Kidney (tissue), 14 donors: ENCODE data around the gene BACE2. TPM values are rescaled to one million over a fixed set of nuclear protein-coding genes. Genes with fewer than 3 reads are reported as not detected.

Source experiments
- DNase-seq, 5 donors: peaks; one replicate each; pipeline ENCODE4 v3.0.0-alpha.2; 2013 to 2020
- FAIRE-seq: peaks from 2 replicates; lab custom pipeline; 2012; peaks lifted over from hg19 to GRCh38; lab: Jason Lieb, UNC
- H3K27ac ChIP-seq, 2 donors: one replicate each; pipeline ENCODE4 v1.7.0; 2013; ENCODE audit warnings: low read depth in 2 of 2, low read length in 2 of 2, inconsistent platforms in 1 of 2
- H3K27me3 ChIP-seq: one replicate; pipeline ENCODE4 v1.7.1; 2013; ENCODE audit warnings: low read length, inconsistent platforms; ENCODE audit not compliant: control insufficient read depth, insufficient read depth
- H3K36me3 ChIP-seq, 3 donors: one replicate each; pipeline versions ENCODE4 v1.7.0 to v1.7.1; 2013; ENCODE audit warnings: low read length in 3 of 3, control low read depth in 1 of 3, inconsistent platforms in 1 of 3; ENCODE audit not compliant: insufficient read depth in 3 of 3, control insufficient read depth in 2 of 3
- H3K4me1 ChIP-seq, 3 donors: one replicate each; pipeline versions ENCODE4 v1.7.0 to v1.7.1; 2013; ENCODE audit warnings: low read length in 3 of 3, inconsistent platforms in 1 of 3, low read depth in 1 of 3; ENCODE audit not compliant: control insufficient read depth in 2 of 3, insufficient read depth in 2 of 3
- H3K4me3 ChIP-seq, 3 donors: one replicate each; pipeline versions ENCODE4 v1.7.0 to v1.8.1; 2013; ENCODE audit warnings: low read length in 3 of 3, control low read depth in 1 of 3, inconsistent platforms in 1 of 3
- H3K9ac ChIP-seq, 3 donors: one replicate each; pipeline versions ENCODE4 v1.7.0 to v1.7.1; 2013; ENCODE audit warnings: low read length in 3 of 3, control low read depth in 1 of 3, inconsistent platforms in 1 of 3
- H3K9me3 ChIP-seq, 3 donors: one replicate each; pipeline versions ENCODE4 v1.7.0 to v1.7.1; 2013; ENCODE audit warnings: low read length in 3 of 3, control low read depth in 1 of 3, inconsistent platforms in 1 of 3; ENCODE audit not compliant: control insufficient read depth in 2 of 3, insufficient read depth in 1 of 3
- intact Hi-C: fragments of 100-400 bp; cut with DNase I; formaldehyde crosslinking; loops from one replicate; pipeline ENCODE4 v1.11.1; 2022
- polyA plus RNA-seq: library from polyadenylated mRNA; stranded (reverse); fragments of 350-450 nt; fragmentation: Illumina TruSeq; extraction: RNeasy Lipid Tissue Mini Kit (QIAGEN cat#74804); gene quantifications from one replicate; pipeline ENCODE4 v1.2.3, GENCODE V29; 2014; ENCODE audit warnings: low read depth, low replicate concordance; ENCODE audit not compliant: insufficient read depth
- total RNA-seq: library from RNA; stranded (reverse); fragmentation: NEBNext Ultra II Directional; extraction: Animal tissue kit (Norgen Biotek cat#: 25700); gene quantifications from one replicate; pipeline ENCODE4 v1.2.1, GENCODE V29; 2021
- TF ChIP-seq, protein P1 (sequence below): IDR thresholded peaks from 3 replicates; pipeline ENCODE4 v1.5.1; 2012; ENCODE audit warnings: mild to moderate bottlenecking, moderate library complexity, borderline replicate concordance; ENCODE audit not compliant: insufficient read depth; ENCODE audit errors: extremely low read depth
- donor health status: control.
- donor health status: control.
- donor health status: control.
- donor health status: control.
- donor health status: control.
- donor health status: DM: yes; HTN: yes; CAD: no.
- donor health status: Normal renal cell carcinoma (clear cell type).

BACE2 gene
- total and polyA plus RNA-seq, 2 donors from 2014 or later, result 55.5 to 65.7 TPM

DNA sequence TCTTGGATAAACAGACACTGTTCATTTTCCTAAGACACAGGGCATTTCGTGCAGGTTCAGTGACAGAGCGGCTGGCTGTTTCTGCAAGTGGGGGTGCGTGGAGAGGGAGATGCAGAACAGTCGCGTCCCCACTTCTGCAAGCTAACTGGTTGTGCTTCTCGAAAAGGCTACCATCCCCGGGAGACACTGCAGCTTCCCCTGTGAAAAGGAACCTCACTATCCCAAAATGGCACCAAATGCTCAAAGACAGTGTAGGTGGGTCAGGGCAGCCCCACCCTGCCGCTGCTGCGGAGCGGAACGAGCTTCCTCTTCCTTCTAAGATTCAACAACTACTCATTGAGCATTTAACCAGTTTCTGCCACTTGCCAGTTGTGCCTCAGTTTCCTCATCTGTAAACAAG lies 19.2 kb upstream of the BACE2 start:
- FAIRE-seq (no peak), DNase-seq (no peak)
- no peaks in the 10 kb centered on the region for H3K36me3 ChIP-seq
- no peaks in the 10 kb centered on the region for H3K27me3 ChIP-seq
- no peaks in the 10 kb centered on the region for H3K9me3 ChIP-seq
- H3K4me3 ChIP-seq, result no peak overlapping the region
- H3K9ac ChIP-seq, result no peak overlapping the region
- intact Hi-C loops, result no loop called here
- H3K27ac ChIP-seq, result no peak overlapping the region
- H3K4me1 ChIP-seq, result no peaks in the 10 kb centered on the region
- TF ChIP-seq, protein P1, sequence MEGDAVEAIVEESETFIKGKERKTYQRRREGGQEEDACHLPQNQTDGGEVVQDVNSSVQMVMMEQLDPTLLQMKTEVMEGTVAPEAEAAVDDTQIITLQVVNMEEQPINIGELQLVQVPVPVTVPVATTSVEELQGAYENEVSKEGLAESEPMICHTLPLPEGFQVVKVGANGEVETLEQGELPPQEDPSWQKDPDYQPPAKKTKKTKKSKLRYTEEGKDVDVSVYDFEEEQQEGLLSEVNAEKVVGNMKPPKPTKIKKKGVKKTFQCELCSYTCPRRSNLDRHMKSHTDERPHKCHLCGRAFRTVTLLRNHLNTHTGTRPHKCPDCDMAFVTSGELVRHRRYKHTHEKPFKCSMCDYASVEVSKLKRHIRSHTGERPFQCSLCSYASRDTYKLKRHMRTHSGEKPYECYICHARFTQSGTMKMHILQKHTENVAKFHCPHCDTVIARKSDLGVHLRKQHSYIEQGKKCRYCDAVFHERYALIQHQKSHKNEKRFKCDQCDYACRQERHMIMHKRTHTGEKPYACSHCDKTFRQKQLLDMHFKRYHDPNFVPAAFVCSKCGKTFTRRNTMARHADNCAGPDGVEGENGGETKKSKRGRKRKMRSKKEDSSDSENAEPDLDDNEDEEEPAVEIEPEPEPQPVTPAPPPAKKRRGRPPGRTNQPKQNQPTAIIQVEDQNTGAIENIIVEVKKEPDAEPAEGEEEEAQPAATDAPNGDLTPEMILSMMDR, result no peak

DNA sequence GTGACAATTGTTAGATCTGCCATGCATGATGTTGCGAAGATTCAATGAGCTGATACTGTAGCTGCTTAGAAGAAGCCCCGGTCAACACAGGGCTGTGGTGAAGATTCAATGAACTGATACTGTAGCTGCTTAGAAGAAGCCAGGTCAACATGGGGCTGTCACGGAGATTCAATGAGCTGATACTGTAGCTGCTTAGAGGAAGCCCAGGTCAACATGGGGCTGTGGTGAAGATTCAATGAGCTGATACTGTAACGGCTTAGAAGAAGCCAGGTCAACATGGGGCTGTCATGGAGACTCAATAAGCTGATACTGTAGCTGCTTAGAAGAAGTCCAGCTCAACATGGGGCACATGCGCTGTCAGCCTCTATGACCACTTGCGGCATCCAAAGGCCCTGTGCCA lies 18.8 kb upstream of the BACE2 start:
- no peak overlapping the region for H3K27ac ChIP-seq
- no peaks in the 10 kb centered on the region for H3K27me3 ChIP-seq
- H3K4me3 ChIP-seq, result no peak overlapping the region
- no peak for DNase-seq
- TF ChIP-seq, protein P1, result no peak
- intact Hi-C loops, result no loop called here
- no peaks in the 10 kb centered on the region for H3K36me3 ChIP-seq
- H3K4me1 ChIP-seq, result no peaks in the 10 kb centered on the region
- no peaks in the 10 kb centered on the region for H3K9me3 ChIP-seq
- FAIRE-seq, result no peak
- H3K9ac ChIP-seq, result no peak overlapping the region

DNA sequence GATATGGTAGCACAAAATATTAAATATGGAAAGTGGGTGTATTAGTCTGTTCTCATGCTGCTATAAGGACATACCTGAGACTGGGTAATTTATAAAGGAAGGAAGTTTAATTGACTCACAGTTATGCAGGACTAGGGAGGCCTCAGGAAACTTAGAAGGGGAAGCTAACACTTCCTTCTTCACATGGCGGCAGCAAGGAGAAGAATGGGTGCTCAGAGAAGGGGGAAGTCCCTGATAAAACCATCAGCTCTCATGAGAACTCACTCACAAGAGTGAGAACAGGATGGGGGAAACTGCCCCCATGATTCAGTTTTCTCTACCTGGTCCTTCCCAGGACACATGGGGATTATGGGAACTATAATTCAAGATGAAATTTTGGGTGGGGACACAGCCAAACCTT lies 15.8 kb upstream of the BACE2 start:
- intact Hi-C loops, result no loop called here
- no peak overlapping the region for H3K4me3 ChIP-seq
- no peaks in the 10 kb centered on the region for H3K36me3 ChIP-seq
- H3K4me1 ChIP-seq, result no peaks in the 10 kb centered on the region
- H3K27me3 ChIP-seq, result no peaks in the 10 kb centered on the region
- peak in 1 of 5 donors; percentile 0 for DNase-seq
- no peak overlapping the region for H3K9ac ChIP-seq
- no peaks in the 10 kb centered on the region for H3K9me3 ChIP-seq
- FAIRE-seq, result no peak
- H3K27ac ChIP-seq, result no peak overlapping the region
- TF ChIP-seq, protein P1, result no peak

DNA sequence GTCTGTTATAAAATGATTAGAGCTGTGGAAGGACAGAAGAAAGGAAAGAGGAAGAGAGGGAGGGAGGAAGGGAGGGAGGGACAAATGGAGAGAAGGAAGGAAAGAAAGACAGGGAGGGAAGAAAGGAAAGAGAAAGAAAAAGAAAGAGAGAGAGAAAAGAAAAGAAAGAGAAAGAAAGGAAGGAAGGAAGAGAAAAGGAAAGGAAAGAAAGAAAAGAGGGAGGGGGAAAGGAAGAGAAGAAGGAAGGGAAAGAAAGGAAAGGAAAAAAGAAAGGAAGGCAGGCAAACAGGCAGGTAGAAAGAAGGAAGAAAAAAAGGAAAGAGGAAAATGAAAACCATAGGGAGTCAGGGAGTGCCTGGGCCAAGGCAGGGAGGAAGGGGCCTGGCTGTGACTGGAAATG lies 14.5 kb upstream of the BACE2 start:
- intact Hi-C loops, result no loop called here
- Histone ChIP-seq H3K36me3 (no peaks in the 10 kb centered on the region), H3K27me3 (no peaks in the 10 kb centered on the region), H3K4me1 (no peaks in the 10 kb centered on the region), H3K9ac (no peak overlapping the region), H3K9me3 (no peaks in the 10 kb centered on the region), H3K27ac (no peak overlapping the region), H3K4me3 (no peak overlapping the region)
- FAIRE-seq, result no peak
- TF ChIP-seq, protein P1, result no peak
- DNase-seq, result peak in 1 of 5 donors; percentile 19
